GM23338 (cell line): ENCODE data around the gene TPM1. TPM values are rescaled to one million over a fixed set of nuclear protein-coding genes. Genes with fewer than 3 reads are reported as not detected.

ENCODE experiments used
- ATAC-seq: fragments of 200-7000 bp; cut with Tn5 transposase; 3 replicates; pipeline ENCODE4 v1.9.1; 2020
- DNase-seq: peaks from one replicate; pipeline ENCODE4 v3.0.0-alpha.2; 2015; ENCODE audit warnings: low spot score
- H2AFZ ChIP-seq: fragments of 200-600 bp; sonication (generic); 2 replicates; pipeline ENCODE4 v1.8.0; 2016; ENCODE audit warnings: antibody characterized with exemption, mild to moderate bottlenecking, moderate library complexity
- H3F3A ChIP-seq: fragments of 200-600 bp; sonication (generic); replicated peaks from 2 replicates; pipeline ENCODE4 v1.8.0; 2017; ENCODE audit warnings: antibody characterized with exemption, mixed run types, low read depth
- H3K27ac ChIP-seq: fragments of 200-600 bp; sonication (generic); 2 replicates; pipeline ENCODE4 v1.6.1; 2016; ENCODE audit warnings: low read depth
- H3K27me3 ChIP-seq: fragments of 200-600 bp; sonication (generic); 2 replicates; pipeline ENCODE4 v1.8.0; 2016; ENCODE audit warnings: mild to moderate bottlenecking, mixed run types, moderate library complexity; ENCODE audit not compliant: insufficient read depth
- H3K36me3 ChIP-seq: fragments of 200-600 bp; sonication (generic); 2 replicates; pipeline ENCODE4 v1.8.0; 2016; ENCODE audit warnings: mild to moderate bottlenecking; ENCODE audit not compliant: insufficient read depth
- H3K4me1 ChIP-seq: fragments of 200-600 bp; sonication (generic); 2 replicates; pipeline ENCODE4 v1.8.0; 2016; ENCODE audit warnings: mild to moderate bottlenecking, moderate library complexity; ENCODE audit not compliant: insufficient read depth
- H3K4me2 ChIP-seq: fragments of 200-600 bp; sonication (generic); 2 replicates; pipeline ENCODE4 v1.7.1; 2017; ENCODE audit warnings: mixed run types
- H3K4me3 ChIP-seq: fragments of 200-600 bp; sonication (generic); 2 replicates; pipeline ENCODE4 v1.6.1; 2016; ENCODE audit warnings: mixed run types
- H3K79me2 ChIP-seq: fragments of 200-600 bp; sonication (generic); replicated peaks from 2 replicates; pipeline ENCODE4 v1.8.0; 2017; ENCODE audit warnings: mild to moderate bottlenecking; ENCODE audit not compliant: insufficient read depth
- H3K9me2 ChIP-seq: fragments of 200-600 bp; sonication (generic); 2 replicates; pipeline ENCODE4 v1.8.0; 2017; ENCODE audit not compliant: insufficient read depth
- H4K20me1 ChIP-seq: fragments of 200-600 bp; sonication (generic); replicated peaks from 2 replicates; pipeline ENCODE4 v1.8.0; 2017; ENCODE audit warnings: mild to moderate bottlenecking; ENCODE audit not compliant: insufficient read depth
- H3K27ac Mint-ChIP-seq: 2 replicates; pipeline ENCODE4 v1.8.0; 2020; ENCODE audit warnings: inconsistent platforms, mild to moderate bottlenecking, moderate library complexity, mixed read lengths
- H3K27me3 Mint-ChIP-seq: 3 replicates; pipeline ENCODE4 v1.8.0; 2022; ENCODE audit warnings: low read depth, mild to moderate bottlenecking, moderate library complexity, mixed read lengths, inconsistent platforms; ENCODE audit not compliant: insufficient read depth, poor library complexity
- H3K36me3 Mint-ChIP-seq: 3 replicates; pipeline ENCODE4 v1.8.0; 2021; ENCODE audit warnings: low read depth, mild to moderate bottlenecking, inconsistent platforms, moderate library complexity, mixed read lengths
- H3K4me1 Mint-ChIP-seq: 3 replicates; pipeline ENCODE4 v1.8.0; 2020; ENCODE audit warnings: mild to moderate bottlenecking, inconsistent platforms, mixed read lengths
- H3K4me3 Mint-ChIP-seq: 3 replicates; pipeline ENCODE4 v1.8.0; 2021; ENCODE audit warnings: moderate library complexity, mild to moderate bottlenecking, inconsistent platforms, mixed read lengths
- H3K9me3 Mint-ChIP-seq: 3 replicates; pipeline ENCODE4 v1.8.0; 2020; ENCODE audit warnings: moderate library complexity, mild to moderate bottlenecking, inconsistent platforms, mixed read lengths
- CREB1 ChIP-seq: fragments of 250-450 bp; sonication (Bioruptor Pico); IDR thresholded peaks from 2 replicates; pipeline ENCODE4 v1.5.0; 2020; ENCODE audit warnings: low read depth, mild to moderate bottlenecking, moderate library complexity
- ETS1 ChIP-seq: IDR thresholded peaks from 2 replicates; pipeline ENCODE4 v1.6.1; 2016; ENCODE audit warnings: antibody characterized with exemption
- EZH2 ChIP-seq: fragments of 200-600 bp; sonication (generic); IDR thresholded peaks from one replicate; pipeline ENCODE4 v1.8.0; 2017; ENCODE audit warnings: antibody characterized with exemption, mild to moderate bottlenecking, low read depth; ENCODE audit not compliant: unreplicated experiment
- EZH2phosphoT487 ChIP-seq: fragments of 200-600 bp; sonication (generic); IDR thresholded peaks from one replicate; pipeline ENCODE4 v1.8.1; 2018; ENCODE audit warnings: antibody characterized with exemption; ENCODE audit not compliant: unreplicated experiment
- JUNB ChIP-seq: IDR thresholded peaks from one replicate; pipeline ENCODE4 v1.6.1; 2016; ENCODE audit warnings: antibody characterized with exemption; ENCODE audit not compliant: unreplicated experiment
- NANOG ChIP-seq: IDR thresholded peaks from 2 replicates; pipeline ENCODE4 v1.6.1; 2016; ENCODE audit warnings: antibody characterized with exemption, borderline replicate concordance
- POLR2AphosphoS5 ChIP-seq: IDR thresholded peaks from 2 replicates; pipeline ENCODE4 v1.6.1; 2016; ENCODE audit warnings: antibody characterized with exemption, low read depth
- REST ChIP-seq: IDR thresholded peaks from one replicate; pipeline ENCODE4 v1.6.1; 2018; ENCODE audit warnings: antibody characterized with exemption; ENCODE audit not compliant: unreplicated experiment
- STAT1 ChIP-seq: IDR thresholded peaks from one replicate; pipeline ENCODE4 v1.6.1; 2016; ENCODE audit warnings: antibody characterized with exemption; ENCODE audit not compliant: unreplicated experiment
- ZNF114 ChIP-seq: fragments of 250-450 bp; sonication (Bioruptor Pico); IDR thresholded peaks from 2 replicates; pipeline ENCODE4 v1.5.0; 2020; ENCODE audit warnings: mild to moderate bottlenecking, moderate library complexity
- ZNF331 ChIP-seq: fragments of 250-450 bp; sonication (Bioruptor Pico); IDR thresholded peaks from 2 replicates; pipeline ENCODE4 v1.5.0; 2020; ENCODE audit warnings: low read depth, mild to moderate bottlenecking, moderate library complexity
- ZNF462 ChIP-seq: fragments of 250-450 bp; sonication (Bioruptor Pico); IDR thresholded peaks from 2 replicates; pipeline ENCODE4 v1.5.0; 2020; ENCODE audit warnings: mild to moderate bottlenecking, moderate library complexity
- polyA plus RNA-seq: library from polyadenylated mRNA; unstranded; fragments of >200 nt; fragmentation: Nextera tagmentation; extraction: Ambion mirVana; gene quantifications from 2 replicates; pipeline ENCODE4 v1.2.1, GENCODE V29; 2016
- total RNA-seq: library from RNA; depleted of rRNA; stranded (reverse); fragments of >200 nt; shearing (Covaris generic); gene quantifications from 2 replicates; pipeline ENCODE4 v1.2.3, GENCODE V29; 2014
- TF ChIP-seq, protein P1 (sequence below), 2 experiments: fragments of 200-600 bp in 1 of 2; sonication (generic) in 1 of 2; conservative IDR thresholded peaks; 2 replicates each; pipeline versions ENCODE4 v1.5.1 to v1.6.1; 2016 to 2017; ENCODE audit warnings: antibody characterized with exemption in 2 of 2, low read depth in 2 of 2, mild to moderate bottlenecking in 2 of 2, moderate library complexity in 1 of 2

TPM1 gene
- total and polyA plus RNA-seq, 2 experiments from 2014 or later = 449 to 913 TPM

- Mint-ChIP-seq H3K4me3 (no peak overlapping the region), H3K9me3 (no peaks in the 10 kb centered on the region), H3K27me3 (peaks cover 14% of the 10 kb centered on the region), H3K36me3 (peaks cover 92% of the 10 kb centered on the region), H3K4me1 (peaks cover 40% of the 10 kb centered on the region), H3K27ac (no peak overlapping the region)
- TF ChIP-seq ZNF331 (CRISPR knock-in tag) (no peak), ZNF114 (CRISPR knock-in tag) (no peak), STAT1 (no peak), JUNB (no peak), POLR2AphosphoS5 (no peak), NANOG (no peak), REST (no peak), CREB1 (CRISPR knock-in tag) (no peak), EZH2 (no peak), EZH2phosphoT487 (no peak), ETS1 (no peak), ZNF462 (CRISPR knock-in tag) (no peak)
- TF ChIP-seq, protein P1, sequence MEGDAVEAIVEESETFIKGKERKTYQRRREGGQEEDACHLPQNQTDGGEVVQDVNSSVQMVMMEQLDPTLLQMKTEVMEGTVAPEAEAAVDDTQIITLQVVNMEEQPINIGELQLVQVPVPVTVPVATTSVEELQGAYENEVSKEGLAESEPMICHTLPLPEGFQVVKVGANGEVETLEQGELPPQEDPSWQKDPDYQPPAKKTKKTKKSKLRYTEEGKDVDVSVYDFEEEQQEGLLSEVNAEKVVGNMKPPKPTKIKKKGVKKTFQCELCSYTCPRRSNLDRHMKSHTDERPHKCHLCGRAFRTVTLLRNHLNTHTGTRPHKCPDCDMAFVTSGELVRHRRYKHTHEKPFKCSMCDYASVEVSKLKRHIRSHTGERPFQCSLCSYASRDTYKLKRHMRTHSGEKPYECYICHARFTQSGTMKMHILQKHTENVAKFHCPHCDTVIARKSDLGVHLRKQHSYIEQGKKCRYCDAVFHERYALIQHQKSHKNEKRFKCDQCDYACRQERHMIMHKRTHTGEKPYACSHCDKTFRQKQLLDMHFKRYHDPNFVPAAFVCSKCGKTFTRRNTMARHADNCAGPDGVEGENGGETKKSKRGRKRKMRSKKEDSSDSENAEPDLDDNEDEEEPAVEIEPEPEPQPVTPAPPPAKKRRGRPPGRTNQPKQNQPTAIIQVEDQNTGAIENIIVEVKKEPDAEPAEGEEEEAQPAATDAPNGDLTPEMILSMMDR (conservative IDR thresholded peaks at IDR 0.05; ENCODE audit: low read depth in 2 of 2) = no peak
- no peaks in the 10 kb centered on the region for H3K27me3 ChIP-seq
- H3K4me3 ChIP-seq = no peak overlapping the region
- peaks cover 21% of the 10 kb centered on the region for H3K4me1 ChIP-seq
- H3K36me3 ChIP-seq = peaks cover 51% of the 10 kb centered on the region
- DNase-seq (no peak), ATAC-seq (no peak)
- peaks cover 24% of the 10 kb centered on the region; the same call in 1 of the 2 replicates for H4K20me1 ChIP-seq
- H3F3A ChIP-seq = peaks cover 6% of the 10 kb centered on the region; the same call in 1 of the 2 replicates
- H3K9me2 ChIP-seq = no peaks in the 10 kb centered on the region
- H2AFZ ChIP-seq = no peak overlapping the region
- H3K27ac ChIP-seq = 0 out of 2 replicates have a peak overlapping the region, but pooled peaks have one; percentile 42
- H3K4me2 ChIP-seq = no peak overlapping the region
- H3K79me2 ChIP-seq = peaks cover 67% of the 10 kb centered on the region
These were observed 12.4 kb downstream of the TPM1 start for GRCh38 chr15:63054985-63055384.
